Esophagus muscularis mucosa (tissue), 3 donors: ENCODE data around the gene FKBP2.

Experiments
- CTCF ChIP-seq, 3 experiments: fragments of 200-600 bp in 2 of 3; fragments of 450-650 bp in 1 of 3; sonication (generic) in 2 of 3; IDR thresholded peaks; one replicate each; pipeline ENCODE4 v1.5.1; 2017 to 2019; ENCODE audit warnings: antibody characterized with exemption in 3 of 3, mild to moderate bottlenecking in 2 of 3, moderate library complexity in 1 of 3
- POLR2A ChIP-seq: fragments of 450-650 bp; IDR thresholded peaks from one replicate; pipeline ENCODE4 v1.6.1; 2017; ENCODE audit warnings: antibody characterized with exemption, moderate library complexity, mild to moderate bottlenecking, low read depth

GRCh38 chr11:64290352-64291261 is 49.7 kb downstream of the FKBP2 start:
- no peak for TF ChIP-seq POLR2A
- TF ChIP-seq CTCF (IDR thresholded peaks at IDR 0.05): no peak
